ENCODE measurements around the gene ALDH9A1.

The ALDH9A1 gene

DNA sequence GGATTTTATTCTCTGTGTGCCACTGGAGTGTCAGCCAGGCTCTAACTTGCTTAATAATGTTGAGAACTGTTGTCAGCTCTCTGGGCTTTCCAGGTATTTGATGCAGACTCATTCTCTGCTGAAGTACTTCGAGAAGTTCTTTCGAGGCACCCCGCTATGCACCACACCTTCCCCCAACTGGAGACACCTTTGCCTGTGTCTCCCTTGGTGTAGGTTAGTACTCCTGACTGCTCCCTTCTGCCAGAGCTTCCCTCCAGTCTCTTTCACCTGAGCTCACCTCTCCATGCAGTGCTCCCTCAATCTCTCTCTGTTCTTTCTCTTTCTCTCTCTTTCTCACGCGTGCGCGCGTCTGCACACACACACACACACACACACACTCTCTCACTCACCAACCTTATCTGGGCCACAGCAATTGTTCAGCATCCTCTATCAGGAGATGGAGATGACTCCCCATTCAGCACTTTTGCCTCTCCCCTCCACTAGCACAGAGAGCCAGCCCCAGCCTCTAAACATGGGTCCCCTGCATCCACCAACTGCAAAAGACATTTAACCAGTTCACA lies 81.3 kb downstream of the ALDH9A1 start:
- no peak for FAIRE-seq

- no peak for FAIRE-seq
Observed at GRCh38 chr1:165616054-165616612, 82.2 kb downstream of the ALDH9A1 start.
